Endothelial cell of umbilical vein (primary cell): Measurements from ENCODE around the gene SHISA6. TPM values are rescaled to one million over a fixed set of nuclear protein-coding genes. Genes with fewer than 3 reads are reported as not detected.

Source experiments
- BruUV-seq: library from RNA; stranded (reverse); fragments of 400-500 nt; replicated peaks from 2 replicates; lab custom pipeline; 2021; lab: Mats Ljungman, UMichigan
- CTCF ChIA-PET: fragments of 300-600, 350-600 bp; sonication (Branson Sonifier 250); formaldehyde crosslinking; loops from one replicate; lab custom pipeline; 2021; ENCODE audit warnings: antibody characterized with exemption, inconsistent platforms; lab: Charles Lee
- POLR2A ChIA-PET: fragments of 300-600, 350-600 bp; sonication (Branson Sonifier 250); formaldehyde crosslinking; loops from one replicate; lab custom pipeline; 2021; ENCODE audit warnings: antibody characterized with exemption, inconsistent platforms; lab: Charles Lee
- DNase-seq: peaks from one replicate; pipeline ENCODE4 v3.0.0-alpha.2; 2011; ENCODE audit warnings: low read depth, low spot score
- FAIRE-seq: peaks from 2 replicates; lab custom pipeline; 2011; peaks lifted over from hg19 to GRCh38; lab: Jason Lieb, UNC
- H2AFZ ChIP-seq: 2 replicates; pipeline ENCODE4 v1.6.0; 2012; ENCODE audit warnings: low read depth, low read length, control low read depth, inconsistent platforms
- H3K27ac ChIP-seq: 2 replicates; pipeline ENCODE4 v1.5.1; 2011; ENCODE audit warnings: low read depth, mild to moderate bottlenecking, control low read depth, low read length, moderate library complexity; ENCODE audit not compliant: insufficient read depth
- H3K27me3 ChIP-seq, 2 experiments: 2 replicates each; pipeline versions ENCODE4 v1.6.0 to v1.6.1; 2011; ENCODE audit warnings: low read length in 2 of 2, mixed read lengths in 1 of 2; ENCODE audit not compliant: control insufficient read depth in 2 of 2, insufficient read depth in 2 of 2
- H3K36me3 ChIP-seq, 2 experiments: 2 replicates in 1 of 2; 3 replicates in 1 of 2; pipeline ENCODE4 v1.5.1; 2011; ENCODE audit warnings: low read length in 2 of 2, mild to moderate bottlenecking in 1 of 2, moderate library complexity in 1 of 2; ENCODE audit not compliant: control insufficient read depth in 2 of 2, insufficient read depth in 2 of 2; ENCODE audit errors: extremely low read depth in 1 of 2
- H3K4me1 ChIP-seq: 3 replicates; pipeline ENCODE4 v1.5.1; 2011; ENCODE audit warnings: mild to moderate bottlenecking, low read length; ENCODE audit not compliant: control insufficient read depth, insufficient read depth; ENCODE audit errors: extremely low read depth
- H3K4me2 ChIP-seq: 2 replicates; pipeline ENCODE4 v1.6.1; 2011; ENCODE audit warnings: low read length, control low read depth, mixed read lengths; ENCODE audit not compliant: insufficient read depth
- H3K4me3 ChIP-seq, 3 experiments: fragments of 200-600 bp in 1 of 3; sonication (generic), shearing (Covaris generic) in 1 of 3; replicated peaks in 1 of 3; 2 replicates each; pipeline ENCODE4 v1.5.1; 2011 to 2016; ENCODE audit warnings: control low read depth in 3 of 3, low read length in 3 of 3, mild to moderate bottlenecking in 2 of 3, inconsistent platforms in 1 of 3, low read depth in 1 of 3, moderate library complexity in 1 of 3; ENCODE audit not compliant: insufficient read depth in 1 of 3
- H3K79me2 ChIP-seq: 2 replicates; pipeline ENCODE4 v1.6.0; 2012; ENCODE audit warnings: low read length, inconsistent platforms; ENCODE audit not compliant: control insufficient read depth, insufficient read depth
- H3K9ac ChIP-seq: replicated peaks from 2 replicates; pipeline ENCODE3; 2011; ENCODE audit warnings: low read length, control low read depth; ENCODE audit not compliant: insufficient read depth; ENCODE audit errors: extremely low read depth
- H3K9me1 ChIP-seq: replicated peaks from 3 replicates; pipeline ENCODE4 v1.6.0; 2011; ENCODE audit warnings: mild to moderate bottlenecking, low read length; ENCODE audit not compliant: control insufficient read depth, insufficient read depth; ENCODE audit errors: extremely low read depth
- H3K9me3 ChIP-seq: replicated peaks from 2 replicates; pipeline ENCODE4 v1.5.1; 2012; ENCODE audit warnings: low read length, inconsistent platforms; ENCODE audit not compliant: control insufficient read depth, insufficient read depth
- H4K20me1 ChIP-seq: replicated peaks from 2 replicates; pipeline ENCODE3; 2011; ENCODE audit warnings: mild to moderate bottlenecking, low read length; ENCODE audit not compliant: control insufficient read depth, insufficient read depth; ENCODE audit errors: extremely low read depth
- CTCF ChIP-seq, 2 donors: IDR thresholded peaks; 1 replicate in 1 of 2; 2 replicates in 1 of 2; pipeline ENCODE4 v1.5.1; 2011; ENCODE audit warnings: low read length in 2 of 2, mild to moderate bottlenecking in 2 of 2, moderate library complexity in 2 of 2, control low read depth in 1 of 2, inconsistent platforms in 1 of 2, low read depth in 1 of 2; ENCODE audit not compliant: insufficient read depth in 1 of 2; ENCODE audit errors: extremely low read depth in 1 of 2
- EZH2 ChIP-seq: IDR thresholded peaks from 2 replicates; pipeline ENCODE4 v1.6.1; 2012; ENCODE audit warnings: borderline replicate concordance, low read depth, mild to moderate bottlenecking, moderate library complexity, low read length, inconsistent platforms; ENCODE audit not compliant: severe bottlenecking
- FOS ChIP-seq: IDR thresholded peaks from 2 replicates; pipeline ENCODE4 v1.6.1; 2011; ENCODE audit warnings: mild to moderate bottlenecking, low read length, moderate library complexity, borderline replicate concordance; ENCODE audit not compliant: insufficient read depth
- GATA2 ChIP-seq: IDR thresholded peaks from 2 replicates; pipeline ENCODE4 v1.7.0; 2011; ENCODE audit warnings: low read depth, mild to moderate bottlenecking, moderate library complexity, mixed read lengths, low read length; ENCODE audit not compliant: insufficient read length, insufficient read depth
- JUN ChIP-seq: IDR thresholded peaks from 2 replicates; pipeline ENCODE4 v1.6.1; 2011; ENCODE audit warnings: borderline replicate concordance, low read depth; ENCODE audit not compliant: insufficient read length, insufficient read depth
- MAX ChIP-seq: IDR thresholded peaks from 2 replicates; pipeline ENCODE4 v1.6.1; 2011; ENCODE audit not compliant: insufficient read depth, insufficient read length
- MYC ChIP-seq: IDR thresholded peaks from one replicate; pipeline ENCODE4 v1.6.1; 2011; ENCODE audit warnings: mild to moderate bottlenecking, low read depth, low read length
- POLR2A ChIP-seq: IDR thresholded peaks from 2 replicates; pipeline ENCODE4 v1.6.1; 2012; ENCODE audit warnings: low read depth, mild to moderate bottlenecking, control low read depth, low read length
- POLR2AphosphoS5 ChIP-seq: IDR thresholded peaks from 2 replicates; pipeline ENCODE4 v1.6.1; 2012; ENCODE audit warnings: low read depth, mild to moderate bottlenecking, control low read depth, low read length, moderate library complexity; ENCODE audit not compliant: insufficient read depth
- dilution Hi-C: fragments of 300-500 bp; cut with MboI; formaldehyde crosslinking; loops from one replicate; pipeline ENCODE4 v1.15.0; 2019; ENCODE audit warnings: low sequenced_read_pairs; ENCODE audit not compliant: extremely low pct_ligation_motif_present
- intact Hi-C: fragments of 100-400 bp; cut with micrococcal nuclease; formaldehyde crosslinking; loops from one replicate; pipeline ENCODE4 v1.10.0; 2022
- polyA plus RNA-seq, 4 experiments: library from polyadenylated mRNA; depleted of rRNA in 3 of 4; stranded (reverse) in 3 of 4; unstranded in 1 of 4; fragments of >200 nt; gene quantifications; 2 replicates each; pipeline versions ENCODE4 v1.2.1 to v1.2.3, GENCODE V29; 2011 to 2012; ENCODE audit warnings: missing spikeins in 1 of 4
- total RNA-seq: library from RNA; stranded (reverse); gene quantifications from 2 replicates; pipeline ENCODE4 v1.2.3, GENCODE V29; 2021

SHISA6 gene
- total and polyA plus RNA-seq, 2 donors (not counting 3 experiments of a cell fraction or from before 2014, with no cell fraction given), result not detected

GRCh38 chr17:11388054-11388453, 147.0 kb downstream of the SHISA6 start:
- no peak overlapping the region for H2AFZ ChIP-seq
- H3K9me1 ChIP-seq, result no peaks in the 10 kb centered on the region
- H3K79me2 ChIP-seq, result no peaks in the 10 kb centered on the region
- DNase-seq (no peak), FAIRE-seq (no peak)
- CTCF ChIA-PET, result no interaction called here
- no peaks in the 10 kb centered on the region for H3K36me3 ChIP-seq
- TF ChIP-seq MYC (no peak), GATA2 (no peak), MAX (no peak)
- no TSS peak for BruUV-seq
- no peak overlapping the region for H3K9ac ChIP-seq
- H3K4me1 ChIP-seq, result no peaks in the 10 kb centered on the region
- no peaks in the 10 kb centered on the region for H4K20me1 ChIP-seq
- no peak overlapping the region for H3K4me2 ChIP-seq
- no peak overlapping the region for H3K27ac ChIP-seq
- dilution Hi-C loops (no loop called here), intact Hi-C loops (no loop called here)
- POLR2A ChIA-PET, result no interaction called here
- H3K9me3 ChIP-seq, result peaks cover 8% of the 10 kb centered on the region
- no peak overlapping the region for H3K4me3 ChIP-seq
- H3K27me3 ChIP-seq, result no peaks in the 10 kb centered on the region

- no peaks in the 10 kb centered on the region for H3K79me2 ChIP-seq
- intact Hi-C loops (no loop called here), dilution Hi-C loops (no loop called here)
- POLR2A ChIA-PET, result no interaction called here
- FAIRE-seq (no peak), DNase-seq (no peak)
- no peak overlapping the region for H3K27ac ChIP-seq
- H3K4me3 ChIP-seq, result no peak overlapping the region
- no TSS peak for BruUV-seq
- H3K4me1 ChIP-seq, result no peaks in the 10 kb centered on the region
- no peak overlapping the region for H3K4me2 ChIP-seq
- H3K9me1 ChIP-seq, result no peaks in the 10 kb centered on the region
- no peaks in the 10 kb centered on the region for H3K27me3 ChIP-seq
- peaks cover 3% of the 10 kb centered on the region for H3K9me3 ChIP-seq
- H3K9ac ChIP-seq, result no peak overlapping the region
- H2AFZ ChIP-seq, result no peak overlapping the region
- CTCF ChIA-PET, result no interaction called here
- H4K20me1 ChIP-seq, result no peaks in the 10 kb centered on the region
- TF ChIP-seq JUN, result no peak
- TF ChIP-seq FOS, result no peak
- no peak for TF ChIP-seq EZH2
- TF ChIP-seq POLR2AphosphoS5, result no peak
- no peak for TF ChIP-seq MYC
- no peak for TF ChIP-seq POLR2A
- no peak for TF ChIP-seq CTCF (IDR thresholded peaks at IDR 0.05; ENCODE audit: extremely low read depth in 1 of 2, insufficient read depth in 1 of 2, low read depth in 1 of 2, low read length in 2 of 2)
- no peak for TF ChIP-seq GATA2
- TF ChIP-seq MAX, result no peak
- no peaks in the 10 kb centered on the region for H3K36me3 ChIP-seq
Observed at GRCh38 chr17:11389583-11389982, 148.6 kb downstream of the SHISA6 start.
